GM23338 (cell line): Measurements from ENCODE around the gene RALGPS1. TPM values are rescaled to one million over a fixed set of nuclear protein-coding genes. Genes with fewer than 3 reads are reported as not detected.

Source experiments
- ATAC-seq: fragments of 200-7000 bp; cut with Tn5 transposase; 3 replicates; pipeline ENCODE4 v1.9.1; 2020
- DNase-seq: peaks from one replicate; pipeline ENCODE4 v3.0.0-alpha.2; 2015; ENCODE audit warnings: low spot score
- H2AFZ ChIP-seq: fragments of 200-600 bp; sonication (generic); 2 replicates; pipeline ENCODE4 v1.8.0; 2016; ENCODE audit warnings: antibody characterized with exemption, mild to moderate bottlenecking, moderate library complexity
- H3F3A ChIP-seq: fragments of 200-600 bp; sonication (generic); replicated peaks from 2 replicates; pipeline ENCODE4 v1.8.0; 2017; ENCODE audit warnings: antibody characterized with exemption, mixed run types, low read depth
- H3K27ac ChIP-seq: fragments of 200-600 bp; sonication (generic); 2 replicates; pipeline ENCODE4 v1.6.1; 2016; ENCODE audit warnings: low read depth
- H3K27me3 ChIP-seq: fragments of 200-600 bp; sonication (generic); 2 replicates; pipeline ENCODE4 v1.8.0; 2016; ENCODE audit warnings: mild to moderate bottlenecking, mixed run types, moderate library complexity; ENCODE audit not compliant: insufficient read depth
- H3K36me3 ChIP-seq: fragments of 200-600 bp; sonication (generic); 2 replicates; pipeline ENCODE4 v1.8.0; 2016; ENCODE audit warnings: mild to moderate bottlenecking; ENCODE audit not compliant: insufficient read depth
- H3K4me1 ChIP-seq: fragments of 200-600 bp; sonication (generic); 2 replicates; pipeline ENCODE4 v1.8.0; 2016; ENCODE audit warnings: mild to moderate bottlenecking, moderate library complexity; ENCODE audit not compliant: insufficient read depth
- H3K4me2 ChIP-seq: fragments of 200-600 bp; sonication (generic); 2 replicates; pipeline ENCODE4 v1.7.1; 2017; ENCODE audit warnings: mixed run types
- H3K4me3 ChIP-seq: fragments of 200-600 bp; sonication (generic); 2 replicates; pipeline ENCODE4 v1.6.1; 2016; ENCODE audit warnings: mixed run types
- H3K79me2 ChIP-seq: fragments of 200-600 bp; sonication (generic); replicated peaks from 2 replicates; pipeline ENCODE4 v1.8.0; 2017; ENCODE audit warnings: mild to moderate bottlenecking; ENCODE audit not compliant: insufficient read depth
- H3K9me2 ChIP-seq: fragments of 200-600 bp; sonication (generic); 2 replicates; pipeline ENCODE4 v1.8.0; 2017; ENCODE audit not compliant: insufficient read depth
- H4K20me1 ChIP-seq: fragments of 200-600 bp; sonication (generic); replicated peaks from 2 replicates; pipeline ENCODE4 v1.8.0; 2017; ENCODE audit warnings: mild to moderate bottlenecking; ENCODE audit not compliant: insufficient read depth
- H3K27ac Mint-ChIP-seq: 2 replicates; pipeline ENCODE4 v1.8.0; 2020; ENCODE audit warnings: inconsistent platforms, mild to moderate bottlenecking, moderate library complexity, mixed read lengths
- H3K27me3 Mint-ChIP-seq: 3 replicates; pipeline ENCODE4 v1.8.0; 2022; ENCODE audit warnings: low read depth, mild to moderate bottlenecking, moderate library complexity, mixed read lengths, inconsistent platforms; ENCODE audit not compliant: insufficient read depth, poor library complexity
- H3K36me3 Mint-ChIP-seq: 3 replicates; pipeline ENCODE4 v1.8.0; 2021; ENCODE audit warnings: low read depth, mild to moderate bottlenecking, inconsistent platforms, moderate library complexity, mixed read lengths
- H3K4me1 Mint-ChIP-seq: 3 replicates; pipeline ENCODE4 v1.8.0; 2020; ENCODE audit warnings: mild to moderate bottlenecking, inconsistent platforms, mixed read lengths
- H3K4me3 Mint-ChIP-seq: 3 replicates; pipeline ENCODE4 v1.8.0; 2021; ENCODE audit warnings: moderate library complexity, mild to moderate bottlenecking, inconsistent platforms, mixed read lengths
- H3K9me3 Mint-ChIP-seq: 3 replicates; pipeline ENCODE4 v1.8.0; 2020; ENCODE audit warnings: moderate library complexity, mild to moderate bottlenecking, inconsistent platforms, mixed read lengths
- CREB1 ChIP-seq: fragments of 250-450 bp; sonication (Bioruptor Pico); IDR thresholded peaks from 2 replicates; pipeline ENCODE4 v1.5.0; 2020; ENCODE audit warnings: low read depth, mild to moderate bottlenecking, moderate library complexity
- CTCF ChIP-seq, 2 experiments: fragments of 200-600 bp in 1 of 2; sonication (generic) in 1 of 2; conservative IDR thresholded peaks; 2 replicates each; pipeline versions ENCODE4 v1.5.1 to v1.6.1; 2016 to 2017; ENCODE audit warnings: antibody characterized with exemption in 2 of 2, low read depth in 2 of 2, mild to moderate bottlenecking in 2 of 2, moderate library complexity in 1 of 2
- ETS1 ChIP-seq: IDR thresholded peaks from 2 replicates; pipeline ENCODE4 v1.6.1; 2016; ENCODE audit warnings: antibody characterized with exemption
- EZH2 ChIP-seq: fragments of 200-600 bp; sonication (generic); IDR thresholded peaks from one replicate; pipeline ENCODE4 v1.8.0; 2017; ENCODE audit warnings: antibody characterized with exemption, mild to moderate bottlenecking, low read depth; ENCODE audit not compliant: unreplicated experiment
- EZH2phosphoT487 ChIP-seq: fragments of 200-600 bp; sonication (generic); IDR thresholded peaks from one replicate; pipeline ENCODE4 v1.8.1; 2018; ENCODE audit warnings: antibody characterized with exemption; ENCODE audit not compliant: unreplicated experiment
- JUNB ChIP-seq: IDR thresholded peaks from one replicate; pipeline ENCODE4 v1.6.1; 2016; ENCODE audit warnings: antibody characterized with exemption; ENCODE audit not compliant: unreplicated experiment
- NANOG ChIP-seq: IDR thresholded peaks from 2 replicates; pipeline ENCODE4 v1.6.1; 2016; ENCODE audit warnings: antibody characterized with exemption, borderline replicate concordance
- POLR2AphosphoS5 ChIP-seq: IDR thresholded peaks from 2 replicates; pipeline ENCODE4 v1.6.1; 2016; ENCODE audit warnings: antibody characterized with exemption, low read depth
- REST ChIP-seq: IDR thresholded peaks from one replicate; pipeline ENCODE4 v1.6.1; 2018; ENCODE audit warnings: antibody characterized with exemption; ENCODE audit not compliant: unreplicated experiment
- STAT1 ChIP-seq: IDR thresholded peaks from one replicate; pipeline ENCODE4 v1.6.1; 2016; ENCODE audit warnings: antibody characterized with exemption; ENCODE audit not compliant: unreplicated experiment
- ZNF114 ChIP-seq: fragments of 250-450 bp; sonication (Bioruptor Pico); IDR thresholded peaks from 2 replicates; pipeline ENCODE4 v1.5.0; 2020; ENCODE audit warnings: mild to moderate bottlenecking, moderate library complexity
- ZNF331 ChIP-seq: fragments of 250-450 bp; sonication (Bioruptor Pico); IDR thresholded peaks from 2 replicates; pipeline ENCODE4 v1.5.0; 2020; ENCODE audit warnings: low read depth, mild to moderate bottlenecking, moderate library complexity
- ZNF462 ChIP-seq: fragments of 250-450 bp; sonication (Bioruptor Pico); IDR thresholded peaks from 2 replicates; pipeline ENCODE4 v1.5.0; 2020; ENCODE audit warnings: mild to moderate bottlenecking, moderate library complexity
- polyA plus RNA-seq: library from polyadenylated mRNA; unstranded; fragments of >200 nt; fragmentation: Nextera tagmentation; extraction: Ambion mirVana; gene quantifications from 2 replicates; pipeline ENCODE4 v1.2.1, GENCODE V29; 2016
- total RNA-seq: library from RNA; depleted of rRNA; stranded (reverse); fragments of >200 nt; shearing (Covaris generic); gene quantifications from 2 replicates; pipeline ENCODE4 v1.2.3, GENCODE V29; 2014

Gene RALGPS1
- total and polyA plus RNA-seq, 2 experiments from 2014 or later, result 18.2 to 57.1 TPM

GRCh38 chr9:127216210-127216887 lies 301.8 kb downstream of the RALGPS1 start:
- H3K4me3 Mint-ChIP-seq, result no peak overlapping the region
- no peaks in the 10 kb centered on the region for H3K36me3 ChIP-seq
- H3K9me3 Mint-ChIP-seq, result no peaks in the 10 kb centered on the region
- no peaks in the 10 kb centered on the region for H3F3A ChIP-seq
- ATAC-seq, result no peak
- no peak for DNase-seq
- H3K27me3 Mint-ChIP-seq, result peaks cover 4% of the 10 kb centered on the region
- H3K27me3 ChIP-seq, result no peaks in the 10 kb centered on the region
- no peak for TF ChIP-seq EZH2phosphoT487
- no peak for TF ChIP-seq ZNF331 (CRISPR knock-in tag)
- TF ChIP-seq ETS1, result no peak
- no peak for TF ChIP-seq ZNF462 (CRISPR knock-in tag)
- TF ChIP-seq ZNF114 (CRISPR knock-in tag), result no peak
- no peak for TF ChIP-seq CREB1 (CRISPR knock-in tag)
- TF ChIP-seq JUNB, result no peak
- TF ChIP-seq EZH2, result no peak
- no peak for TF ChIP-seq REST
- TF ChIP-seq STAT1, result no peak
- TF ChIP-seq POLR2AphosphoS5, result no peak
- TF ChIP-seq CTCF (conservative IDR thresholded peaks at IDR 0.05; ENCODE audit: low read depth in 2 of 2), result no peak
- no peak for TF ChIP-seq NANOG
- H2AFZ ChIP-seq, result no peak overlapping the region
- no peaks in the 10 kb centered on the region for H3K9me2 ChIP-seq
- no peaks in the 10 kb centered on the region for H3K36me3 Mint-ChIP-seq
- no peaks in the 10 kb centered on the region for H4K20me1 ChIP-seq
- H3K27ac ChIP-seq, result no peak overlapping the region
- no peak overlapping the region for H3K4me3 ChIP-seq
- no peak overlapping the region for H3K27ac Mint-ChIP-seq
- peaks cover 12% of the 10 kb centered on the region for H3K4me1 Mint-ChIP-seq
- H3K4me2 ChIP-seq, result no peak overlapping the region
- no peaks in the 10 kb centered on the region for H3K4me1 ChIP-seq
- no peaks in the 10 kb centered on the region for H3K79me2 ChIP-seq
